Smooth muscle cell (in vitro differentiated cells): ENCODE results near the gene HIF1A. TPM values are rescaled to one million over a fixed set of nuclear protein-coding genes. Genes with fewer than 3 reads are reported as not detected.
A peak's percentile ranks its signal among the peaks of the same experiment; 100 is the strongest.
"Not testable (repeated sequence)": the region's sequence is repeated elsewhere in the genome, so short reads cannot be mapped to it uniquely, and the experiment has no call there.

ENCODE experiments used
- DNase-seq: peaks from one replicate; lab custom pipeline; 2025; ENCODE audit not compliant: unreplicated experiment; lab: John Stamatoyannopoulos, UW
- H2AFZ ChIP-seq: fragments of 200-600 bp; sonication (generic); 2 replicates; pipeline ENCODE4 v1.6.0; 2016; ENCODE audit warnings: antibody characterized with exemption, low read depth, mild to moderate bottlenecking
- H3F3A ChIP-seq: fragments of 200-600 bp; sonication (generic); 2 replicates; pipeline ENCODE4 v1.6.0; 2017; ENCODE audit warnings: antibody characterized with exemption, low read depth
- H3K27ac ChIP-seq: fragments of 200-600 bp; sonication (generic); 2 replicates; pipeline ENCODE4 v1.5.1; 2016; ENCODE audit warnings: low read depth, mild to moderate bottlenecking
- H3K27me3 ChIP-seq: fragments of 200-600 bp; sonication (generic); 2 replicates; pipeline ENCODE4 v1.6.1; 2016; ENCODE audit warnings: low read depth, mild to moderate bottlenecking
- H3K36me3 ChIP-seq: fragments of 200-600 bp; sonication (generic); 2 replicates; pipeline ENCODE4 v1.5.1; 2016; ENCODE audit warnings: low read depth
- H3K4me1 ChIP-seq: fragments of 200-600 bp; sonication (generic); 2 replicates; pipeline ENCODE4 v1.5.1; 2016; ENCODE audit warnings: low read depth
- H3K4me2 ChIP-seq: fragments of 200-600 bp; sonication (generic); 2 replicates; pipeline ENCODE4 v1.6.0; 2016; ENCODE audit warnings: mild to moderate bottlenecking
- H3K4me3 ChIP-seq: fragments of 200-600 bp; sonication (generic); 2 replicates; pipeline ENCODE4 v1.5.1; 2016; ENCODE audit warnings: mild to moderate bottlenecking
- H3K79me2 ChIP-seq: fragments of 200-600 bp; sonication (generic); 2 replicates; pipeline ENCODE4 v1.6.0; 2016; ENCODE audit warnings: low read depth, mild to moderate bottlenecking
- H3K9ac ChIP-seq: fragments of 200-600 bp; sonication (generic); 2 replicates; pipeline ENCODE4 v1.6.0; 2016; ENCODE audit warnings: low read depth
- H3K9me3 ChIP-seq: fragments of 200-600 bp; sonication (generic); replicated peaks from 2 replicates; pipeline ENCODE4 v1.5.1; 2016; ENCODE audit warnings: low read depth
- H4K20me1 ChIP-seq: fragments of 200-600 bp; sonication (generic); 2 replicates; pipeline ENCODE4 v1.6.0; 2016; ENCODE audit warnings: low read depth
- CTCF ChIP-seq: fragments of 200-600 bp; sonication (generic); IDR thresholded peaks from 2 replicates; pipeline ENCODE4 v1.5.1; 2017; ENCODE audit warnings: borderline replicate concordance, mild to moderate bottlenecking, antibody characterized with exemption; ENCODE audit not compliant: insufficient read depth, poor library complexity, severe bottlenecking
- WGBS: methylation state at CpG from one replicate; pipeline ENCODE4 v1.1.7; 2016; ENCODE audit warnings: low lambda C conversion rate; 5-methylcytosine and 5-hydroxymethylcytosine counted together
- polyA plus RNA-seq: library from polyadenylated mRNA; unstranded; fragments of >200 nt; fragmentation: Nextera tagmentation; extraction: Ambion mirVana; gene quantifications from 2 replicates; pipeline ENCODE4 v1.2.1, GENCODE V29; 2016
- total RNA-seq: library from RNA; depleted of rRNA; stranded (reverse); fragments of >200 nt; gene quantifications from 2 replicates; pipeline ENCODE4 v1.2.3, GENCODE V29; 2014

Gene HIF1A
- total and polyA plus RNA-seq, 2 experiments from 2014 or later, result 140 to 376 TPM

GRCh38 chr14:61653507-61653906, 41.8 kb upstream of the HIF1A start:
- no peak for DNase-seq
- Histone ChIP-seq H3K79me2 (no peaks in the 10 kb centered on the region), H3K4me2 (peak overlapping the region; percentile 29), H4K20me1 (no peaks in the 10 kb centered on the region), H3K9ac (no peak overlapping the region), H3K27ac (peak overlapping the region; percentile 25), H3F3A (no peaks in the 10 kb centered on the region), H2AFZ (no peak overlapping the region), H3K9me3 (no peaks in the 10 kb centered on the region), H3K36me3 (no peaks in the 10 kb centered on the region), H3K4me3 (no peak overlapping the region), H3K4me1 (no peaks in the 10 kb centered on the region), H3K27me3 (no peaks in the 10 kb centered on the region)
- no peak for TF ChIP-seq CTCF
- WGBS, result 20% methylated on average over 6 of the region's 6 CpGs

- no peaks in the 10 kb centered on the region for H3K9me3 ChIP-seq
- H3K4me3 ChIP-seq, result no peak overlapping the region
- WGBS, result 90% methylated on average over 1 of the region's 1 CpG
- H3K4me2 ChIP-seq, result no peak overlapping the region
- no peaks in the 10 kb centered on the region for H3K27me3 ChIP-seq
- H2AFZ ChIP-seq, result no peak overlapping the region
- no peaks in the 10 kb centered on the region for H3K4me1 ChIP-seq
- H3K79me2 ChIP-seq, result no peaks in the 10 kb centered on the region
- H4K20me1 ChIP-seq, result no peaks in the 10 kb centered on the region
- H3K36me3 ChIP-seq, result no peaks in the 10 kb centered on the region
- TF ChIP-seq CTCF, result no peak
- H3K27ac ChIP-seq, result no peak overlapping the region
- no peak overlapping the region for H3K9ac ChIP-seq
- no peak for DNase-seq
- no peaks in the 10 kb centered on the region for H3F3A ChIP-seq
These were observed 41.3 kb upstream of the HIF1A start for GRCh38 chr14:61654026-61654425.

GRCh38 chr14:61655777-61656176, 39.5 kb upstream of the HIF1A start:
- no peak overlapping the region for H3K4me3 ChIP-seq
- H3K36me3 ChIP-seq, result no peaks in the 10 kb centered on the region
- H3K9ac ChIP-seq, result no peak overlapping the region
- H2AFZ ChIP-seq, result no peak overlapping the region
- H3K9me3 ChIP-seq, result no peaks in the 10 kb centered on the region
- no peak overlapping the region for H3K4me2 ChIP-seq
- no peak for TF ChIP-seq CTCF
- 93% methylated on average over 3 of the region's 3 CpGs for WGBS
- peaks cover 4% of the 10 kb centered on the region for H3K4me1 ChIP-seq
- H3K27ac ChIP-seq, result no peak overlapping the region
- no peaks in the 10 kb centered on the region for H3K79me2 ChIP-seq
- H3F3A ChIP-seq, result peaks cover 7% of the 10 kb centered on the region
- no peak for DNase-seq
- no peaks in the 10 kb centered on the region for H3K27me3 ChIP-seq
- H4K20me1 ChIP-seq, result no peaks in the 10 kb centered on the region

- H3K4me2 ChIP-seq, result no peak overlapping the region
- H4K20me1 ChIP-seq, result no peaks in the 10 kb centered on the region
- peaks cover 10% of the 10 kb centered on the region for H3K4me1 ChIP-seq
- DNase-seq, result no peak
- no peak overlapping the region for H2AFZ ChIP-seq
- H3K9ac ChIP-seq, result no peak overlapping the region
- H3K4me3 ChIP-seq, result no peak overlapping the region
- H3K27ac ChIP-seq, result no peak overlapping the region
- H3K36me3 ChIP-seq, result no peaks in the 10 kb centered on the region
- 100% methylated on average over 4 of the region's 4 CpGs for WGBS
- H3K27me3 ChIP-seq, result no peaks in the 10 kb centered on the region
- H3K79me2 ChIP-seq, result no peaks in the 10 kb centered on the region
- no peak for TF ChIP-seq CTCF
- H3K9me3 ChIP-seq, result no peaks in the 10 kb centered on the region
- peaks cover 13% of the 10 kb centered on the region for H3F3A ChIP-seq
These were observed 39.0 kb upstream of the HIF1A start for GRCh38 chr14:61656341-61656740.

GRCh38 chr14:61658111-61658510, 37.2 kb upstream of the HIF1A start:
- not testable (repeated sequence) for H3K9me3 ChIP-seq, H2AFZ ChIP-seq, H4K20me1 ChIP-seq, H3K79me2 ChIP-seq, H3K36me3 ChIP-seq, H3K27me3 ChIP-seq, DNase-seq, H3K4me3 ChIP-seq, H3K27ac ChIP-seq, H3K9ac ChIP-seq, H3K4me2 ChIP-seq
- 81% methylated on average over 2 of the region's 3 CpGs for WGBS
- peaks cover 18% of the 10 kb centered on the region for H3K4me1 ChIP-seq
- peaks cover 23% of the 10 kb centered on the region for H3F3A ChIP-seq
